K562 (cell line): Measurements from ENCODE around the gene ZNF322. TPM values are rescaled to one million over a fixed set of nuclear protein-coding genes. Genes with fewer than 3 reads are reported as not detected.

Experiments
- CAMTA2 ChIP-seq: fragments of 250-450 bp; sonication (Bioruptor Pico); conservative IDR thresholded peaks from 2 replicates; pipeline ENCODE4 v1.5.1; 2022
- DMBX1 ChIP-seq: fragments of 250-450 bp; sonication (Bioruptor Pico); IDR thresholded peaks from 2 replicates; pipeline ENCODE4 v1.8.0; 2022; ENCODE audit warnings: inconsistent platforms, mild to moderate bottlenecking, moderate library complexity, borderline replicate concordance
- EP400 ChIP-seq: fragments of 450-650 bp; IDR thresholded peaks from 2 replicates; pipeline ENCODE4 v1.6.1; 2017; ENCODE audit warnings: antibody characterized with exemption, mild to moderate bottlenecking, moderate library complexity
- MTA3 ChIP-seq: fragments of 450-650 bp; formaldehyde crosslinking; IDR thresholded peaks from 2 replicates; pipeline ENCODE4 v1.6.1; 2017; ENCODE audit warnings: mild to moderate bottlenecking, borderline replicate concordance
- RBM34 ChIP-seq: fragments of 200-400 bp; formaldehyde crosslinking; IDR thresholded peaks from 2 replicates; pipeline ENCODE4 v1.6.1; 2018; ENCODE audit warnings: low read length, borderline replicate concordance; ENCODE audit not compliant: insufficient read depth
- ZBTB8A ChIP-seq: fragments of 450-650 bp; IDR thresholded peaks from 2 replicates; pipeline ENCODE4 v1.6.1; 2018; ENCODE audit warnings: mild to moderate bottlenecking, moderate library complexity; ENCODE audit not compliant: partially characterized antibody
- ZNF253 ChIP-seq: fragments of 250-450 bp; sonication (Bioruptor Pico); conservative IDR thresholded peaks from 2 replicates; pipeline ENCODE4 v1.6.1; 2021; ENCODE audit warnings: mild to moderate bottlenecking
- polyA plus RNA-seq, 8 experiments: library from polyadenylated mRNA; depleted of rRNA in 4 of 8; stranded (reverse) in 5 of 8; unstranded in 3 of 8; fragments of >200 nt; fragmentation: Nextera tagmentation in 2 of 8; fragmentation: Illumina TruSeq in 1 of 8; extraction: Ambion mirVana in 2 of 8; extraction: Trizol in 1 of 8; gene quantifications; 2 replicates each; pipeline versions ENCODE4 v1.2.1 to v1.2.3, GENCODE V29; 2011 to 2014; ENCODE audit warnings: inconsistent platforms in 1 of 8, missing spikeins in 1 of 8
- total RNA-seq, 7 experiments: library from RNA; depleted of rRNA in 6 of 7; stranded (reverse); fragments of >200 nt in 6 of 7; fragmentation: Illumina TruSeq in 2 of 7; extraction: Trizol in 2 of 7; gene quantifications; 2 replicates each; pipeline versions ENCODE4 v1.2.1 to v1.2.3, GENCODE V29; 2011 to 2021; ENCODE audit warnings: low replicate concordance in 1 of 7
- TF ChIP-seq, protein P1 (sequence below): IDR thresholded peaks from 2 replicates; pipeline ENCODE4 v1.6.1; 2012; ENCODE audit warnings: low read depth, low read length, improper control_type of control experiment, borderline replicate concordance
- TF ChIP-seq, protein P2 (sequence below): fragments of 450-650 bp; IDR thresholded peaks from 2 replicates; pipeline ENCODE4 v1.6.1; 2017; ENCODE audit warnings: antibody characterized with exemption, mild to moderate bottlenecking
- TF ChIP-seq, protein P3 (sequence below), 2 experiments: fragments of 450-650 bp; IDR thresholded peaks; 2 replicates each; pipeline ENCODE4 v1.6.1; 2016; ENCODE audit warnings: mild to moderate bottlenecking in 2 of 2, borderline replicate concordance in 1 of 2, low read depth in 1 of 2, moderate library complexity in 1 of 2

ZNF322 gene
- total and polyA plus RNA-seq, 9 of the 15 experiments (the other 6 are each of a cell fraction or from before 2014, with no cell fraction given), result 4.7 to 31.2 (median 18.7) TPM

DNA sequence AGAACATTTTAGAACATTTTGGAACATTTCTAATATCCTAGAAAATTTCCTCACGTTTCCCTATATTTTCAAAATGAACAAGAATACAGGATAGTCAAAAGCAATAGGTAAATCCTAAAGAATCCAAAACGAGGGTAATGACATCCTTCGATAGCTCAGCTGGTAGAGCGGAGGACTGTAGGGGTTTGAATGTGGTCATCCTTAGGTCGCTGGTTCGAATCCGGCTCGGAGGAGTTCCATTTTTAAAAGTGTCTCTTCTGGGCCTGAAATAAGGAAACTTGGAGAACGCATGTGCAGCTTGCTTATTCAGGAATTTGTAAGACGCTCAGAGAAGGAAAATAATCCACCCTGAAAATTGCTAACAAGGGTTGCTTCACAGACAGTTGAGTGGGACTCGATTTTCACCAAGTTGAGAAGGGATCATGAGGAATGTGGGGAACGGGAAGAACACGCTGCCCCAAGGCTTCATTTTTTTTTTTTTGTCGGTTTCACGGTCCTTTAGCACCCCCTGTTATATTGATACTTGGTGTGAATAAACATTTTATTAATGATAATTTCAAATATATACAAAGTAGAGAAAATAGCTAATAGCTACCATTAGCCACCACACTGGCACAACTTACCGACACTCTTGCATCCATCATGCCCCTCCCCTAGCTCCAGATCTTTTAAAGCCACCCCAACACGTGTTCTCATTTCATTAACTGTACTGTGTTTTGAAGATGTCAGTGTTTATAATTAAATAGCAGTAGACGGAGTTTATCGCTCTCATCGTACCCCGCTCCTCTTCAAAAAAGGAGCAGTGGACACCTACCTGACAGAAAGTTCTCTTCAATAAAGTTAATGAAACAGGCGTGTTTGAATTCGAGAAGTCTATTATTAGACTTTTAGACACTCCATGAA lies 64.6 kb downstream of the ZNF322 start (continued):
- TF ChIP-seq ZNF253 (CRISPR knock-in tag) (peak; percentile 68; the same call in 1 of the 2 replicates), ZBTB8A (peak; percentile 73), MTA3 (peak; percentile 22; the same call in 1 of the 2 replicates), EP400 (peak; percentile 49; the same call in 1 of the 2 replicates), DMBX1 (CRISPR knock-in tag) (0 out of 2 replicates have a peak, but pooled peaks have one; percentile 10), CAMTA2 (no peak), RBM34 (no peak)
- TF ChIP-seq, protein P1, sequence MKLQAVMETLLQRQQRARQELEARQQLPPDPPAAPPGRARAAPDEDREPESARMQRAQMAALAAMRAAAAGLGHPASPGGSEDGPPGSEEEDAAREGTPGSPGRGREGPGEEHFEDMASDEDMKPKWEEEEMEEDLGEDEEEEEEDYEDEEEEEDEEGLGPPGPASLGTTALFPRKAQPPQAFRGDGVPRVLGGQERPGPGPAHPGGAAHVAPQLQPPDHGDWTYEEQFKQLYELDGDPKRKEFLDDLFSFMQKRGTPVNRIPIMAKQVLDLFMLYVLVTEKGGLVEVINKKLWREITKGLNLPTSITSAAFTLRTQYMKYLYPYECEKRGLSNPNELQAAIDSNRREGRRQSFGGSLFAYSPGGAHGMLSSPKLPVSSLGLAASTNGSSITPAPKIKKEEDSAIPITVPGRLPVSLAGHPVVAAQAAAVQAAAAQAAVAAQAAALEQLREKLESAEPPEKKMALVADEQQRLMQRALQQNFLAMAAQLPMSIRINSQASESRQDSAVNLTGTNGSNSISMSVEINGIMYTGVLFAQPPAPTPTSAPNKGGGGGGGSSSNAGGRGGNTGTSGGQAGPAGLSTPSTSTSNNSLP, result 0 out of 2 replicates have a peak, but pooled peaks have one; percentile 40
- TF ChIP-seq, protein P2, sequence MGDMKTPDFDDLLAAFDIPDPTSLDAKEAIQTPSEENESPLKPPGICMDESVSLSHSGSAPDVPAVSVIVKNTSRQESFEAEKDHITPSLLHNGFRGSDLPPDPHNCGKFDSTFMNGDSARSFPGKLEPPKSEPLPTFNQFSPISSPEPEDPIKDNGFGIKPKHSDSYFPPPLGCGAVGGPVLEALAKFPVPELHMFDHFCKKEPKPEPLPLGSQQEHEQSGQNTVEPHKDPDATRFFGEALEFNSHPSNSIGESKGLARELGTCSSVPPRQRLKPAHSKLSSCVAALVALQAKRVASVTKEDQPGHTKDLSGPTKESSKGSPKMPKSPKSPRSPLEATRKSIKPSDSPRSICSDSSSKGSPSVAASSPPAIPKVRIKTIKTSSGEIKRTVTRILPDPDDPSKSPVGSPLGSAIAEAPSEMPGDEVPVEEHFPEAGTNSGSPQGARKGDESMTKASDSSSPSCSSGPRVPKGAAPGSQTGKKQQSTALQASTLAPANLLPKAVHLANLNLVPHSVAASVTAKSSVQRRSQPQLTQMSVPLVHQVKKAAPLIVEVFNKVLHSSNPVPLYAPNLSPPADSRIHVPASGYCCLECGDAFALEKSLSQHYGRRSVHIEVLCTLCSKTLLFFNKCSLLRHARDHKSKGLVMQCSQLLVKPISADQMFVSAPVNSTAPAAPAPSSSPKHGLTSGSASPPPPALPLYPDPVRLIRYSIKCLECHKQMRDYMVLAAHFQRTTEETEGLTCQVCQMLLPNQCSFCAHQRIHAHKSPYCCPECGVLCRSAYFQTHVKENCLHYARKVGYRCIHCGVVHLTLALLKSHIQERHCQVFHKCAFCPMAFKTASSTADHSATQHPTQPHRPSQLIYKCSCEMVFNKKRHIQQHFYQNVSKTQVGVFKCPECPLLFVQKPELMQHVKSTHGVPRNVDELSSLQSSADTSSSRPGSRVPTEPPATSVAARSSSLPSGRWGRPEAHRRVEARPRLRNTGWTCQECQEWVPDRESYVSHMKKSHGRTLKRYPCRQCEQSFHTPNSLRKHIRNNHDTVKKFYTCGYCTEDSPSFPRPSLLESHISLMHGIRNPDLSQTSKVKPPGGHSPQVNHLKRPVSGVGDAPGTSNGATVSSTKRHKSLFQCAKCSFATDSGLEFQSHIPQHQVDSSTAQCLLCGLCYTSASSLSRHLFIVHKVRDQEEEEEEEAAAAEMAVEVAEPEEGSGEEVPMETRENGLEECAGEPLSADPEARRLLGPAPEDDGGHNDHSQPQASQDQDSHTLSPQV, result peak; percentile 85
- TF ChIP-seq, protein P3, sequence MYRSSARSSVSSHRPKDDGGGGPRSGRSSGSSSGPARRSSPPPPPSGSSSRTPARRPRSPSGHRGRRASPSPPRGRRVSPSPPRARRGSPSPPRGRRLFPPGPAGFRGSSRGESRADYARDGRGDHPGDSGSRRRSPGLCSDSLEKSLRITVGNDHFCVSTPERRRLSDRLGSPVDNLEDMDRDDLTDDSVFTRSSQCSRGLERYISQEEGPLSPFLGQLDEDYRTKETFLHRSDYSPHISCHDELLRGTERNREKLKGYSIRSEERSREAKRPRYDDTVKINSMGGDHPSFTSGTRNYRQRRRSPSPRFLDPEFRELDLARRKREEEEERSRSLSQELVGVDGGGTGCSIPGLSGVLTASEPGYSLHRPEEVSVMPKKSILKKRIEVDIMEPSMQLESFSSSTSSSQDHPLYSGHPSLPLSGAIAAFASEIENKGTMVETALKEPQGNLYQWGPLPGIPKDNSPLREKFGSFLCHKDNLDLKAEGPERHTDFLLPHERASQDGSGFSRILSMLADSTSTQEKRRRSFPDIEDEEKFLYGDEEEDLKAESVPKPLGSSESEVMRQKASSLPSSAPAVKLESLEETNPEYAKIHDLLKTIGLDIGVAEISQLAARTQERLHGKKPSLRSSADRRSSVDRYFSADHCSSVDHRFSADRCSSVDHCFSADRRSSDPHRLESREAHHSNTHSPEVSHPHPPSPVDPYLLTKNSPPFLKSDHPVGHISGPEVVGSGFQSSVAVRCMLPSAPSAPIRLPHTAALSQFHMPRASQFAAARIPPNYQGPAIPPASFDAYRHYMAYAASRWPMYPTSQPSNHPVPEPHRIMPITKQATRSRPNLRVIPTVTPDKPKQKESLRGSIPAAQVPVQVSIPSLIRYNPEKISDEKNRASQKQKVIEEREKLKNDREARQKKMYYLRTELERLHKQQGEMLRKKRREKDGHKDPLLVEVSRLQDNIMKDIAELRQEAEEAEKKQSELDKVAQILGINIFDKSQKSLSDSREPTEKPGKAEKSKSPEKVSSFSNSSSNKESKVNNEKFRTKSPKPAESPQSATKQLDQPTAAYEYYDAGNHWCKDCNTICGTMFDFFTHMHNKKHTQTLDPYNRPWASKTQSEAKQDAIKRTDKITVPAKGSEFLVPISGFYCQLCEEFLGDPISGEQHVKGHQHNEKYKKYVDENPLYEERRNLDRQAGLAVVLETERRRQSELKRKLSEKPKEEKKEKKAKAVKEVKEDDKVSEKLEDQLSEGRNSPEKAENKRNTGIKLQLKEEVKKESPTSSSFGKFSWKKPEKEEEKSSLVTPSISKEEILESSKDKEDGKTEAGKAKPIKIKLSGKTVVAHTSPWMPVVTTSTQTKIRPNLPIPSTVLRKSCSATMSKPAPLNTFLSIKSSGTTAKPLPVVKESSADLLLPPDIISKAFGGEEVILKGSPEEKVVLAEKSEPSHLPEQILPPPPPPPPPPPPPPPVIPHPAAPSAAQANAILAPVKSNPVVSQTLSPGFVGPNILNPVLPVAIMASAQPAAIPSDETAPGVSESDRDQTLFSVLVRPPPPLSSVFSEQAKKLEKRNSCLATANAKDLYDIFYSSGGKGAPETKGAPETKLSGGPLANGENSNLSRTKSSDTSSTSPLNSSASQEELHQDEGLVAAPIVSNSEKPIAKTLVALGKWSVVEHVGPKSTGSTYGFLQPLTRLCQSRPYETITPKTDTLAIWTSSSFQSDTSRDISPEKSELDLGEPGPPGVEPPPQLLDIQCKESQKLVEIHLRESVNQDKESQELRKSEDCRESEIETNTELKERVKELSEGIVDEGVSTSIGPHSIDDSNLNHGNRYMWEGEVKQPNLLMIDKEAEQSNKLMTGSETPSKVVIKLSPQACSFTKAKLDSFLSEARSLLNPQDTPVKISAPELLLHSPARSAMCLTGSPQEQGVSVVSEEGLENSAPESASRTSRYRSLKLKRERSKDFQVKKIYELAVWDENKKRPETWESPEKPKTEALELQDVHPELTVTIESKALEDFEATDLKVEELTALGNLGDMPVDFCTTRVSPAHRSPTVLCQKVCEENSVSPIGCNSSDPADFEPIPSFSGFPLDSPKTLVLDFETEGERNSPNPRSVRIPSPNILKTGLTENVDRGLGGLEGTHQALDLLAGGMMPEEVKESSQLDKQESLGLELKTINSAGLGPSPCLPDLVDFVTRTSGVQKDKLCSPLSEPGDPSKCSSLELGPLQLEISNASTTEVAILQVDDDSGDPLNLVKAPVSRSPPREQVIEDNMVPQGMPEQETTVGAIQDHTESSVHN (IDR thresholded peaks at IDR 0.05; ENCODE audit: borderline replicate concordance in 1 of 2, low read depth in 1 of 2), result no peak
